Stimulated activated CD4-positive, alpha-beta T cell treated with anti-CD3 and anti-CD28 coated beads, Interleukin-15, amount 100 ng/mL, for 1 hour (primary cell): ENCODE data around the gene SLC9A3.
"Not testable (repeated sequence)": the region's sequence is repeated elsewhere in the genome, so short reads cannot be mapped to it uniquely, and the experiment has no call there.

Experiments
- DNase-seq, 2 donors: peaks; one replicate each; pipeline ENCODE4 v3.0.0-alpha.2; 2020; ENCODE audit warnings: low read depth in 1 of 2, low spot score in 1 of 2

Gene SLC9A3

GRCh38 chr5:477247-477646 lies 47.0 kb downstream of the SLC9A3 start:
- no peak for DNase-seq

GRCh38 chr5:476814-477175 lies 47.5 kb downstream of the SLC9A3 start:
- DNase-seq, result no peak

DNA sequence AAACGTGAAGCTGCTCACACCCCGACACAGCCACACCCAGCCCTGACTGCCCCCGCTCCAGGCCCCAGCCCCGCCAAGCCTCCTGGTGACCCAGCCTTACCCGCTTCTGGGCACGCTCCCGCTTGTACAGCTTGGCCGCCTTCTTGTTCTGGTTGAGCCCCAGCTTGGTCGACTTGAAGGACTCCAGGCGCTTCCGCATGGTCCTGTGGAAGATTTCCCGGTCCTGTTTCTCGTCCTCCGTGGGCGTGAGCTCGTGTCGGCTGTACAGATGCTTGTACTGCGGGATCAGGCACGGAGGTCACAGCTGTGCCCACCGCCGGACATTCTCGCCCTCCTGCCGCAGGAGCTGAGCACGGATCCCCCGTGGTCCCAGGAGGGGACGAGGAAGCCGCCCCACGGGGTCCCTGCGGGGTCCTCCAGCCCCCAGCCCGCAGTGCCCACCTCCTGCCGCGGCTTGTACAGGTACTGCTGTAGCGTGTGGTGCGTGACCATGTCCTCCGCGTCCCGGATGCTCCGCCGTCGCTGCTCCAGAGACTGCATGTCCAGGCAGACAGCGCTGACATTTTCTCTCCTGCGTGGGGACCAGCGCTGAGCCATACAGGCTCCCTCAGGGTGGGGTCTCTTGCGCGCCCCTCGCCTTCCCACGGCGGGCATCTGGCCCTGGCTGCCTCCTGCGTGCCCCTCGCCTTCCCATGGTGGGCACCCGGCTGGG lies 48.0 kb downstream of the SLC9A3 start:
- DNase-seq, result no peak

DNA sequence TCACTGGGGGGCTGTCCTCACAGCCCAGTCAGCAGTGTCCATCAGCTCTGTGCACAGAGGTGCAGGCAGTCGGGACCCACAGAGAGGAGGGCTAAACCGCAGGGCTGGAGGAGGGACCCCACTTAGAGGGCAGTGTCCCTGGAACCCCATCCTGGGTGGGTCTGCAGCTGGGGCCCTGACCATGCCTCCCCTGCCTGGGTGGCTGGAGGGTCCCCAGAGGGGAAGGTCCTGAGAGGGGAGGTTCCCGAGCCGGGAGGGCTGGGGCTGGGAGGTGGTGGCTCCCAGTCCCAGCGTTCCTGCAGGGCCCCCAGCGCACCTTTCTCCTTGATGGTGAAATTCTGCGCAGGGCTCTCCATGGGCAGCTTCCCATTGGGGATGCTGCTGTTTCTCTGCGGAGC lies 48.5 kb downstream of the SLC9A3 start:
- DNase-seq, result no peak

DNA sequence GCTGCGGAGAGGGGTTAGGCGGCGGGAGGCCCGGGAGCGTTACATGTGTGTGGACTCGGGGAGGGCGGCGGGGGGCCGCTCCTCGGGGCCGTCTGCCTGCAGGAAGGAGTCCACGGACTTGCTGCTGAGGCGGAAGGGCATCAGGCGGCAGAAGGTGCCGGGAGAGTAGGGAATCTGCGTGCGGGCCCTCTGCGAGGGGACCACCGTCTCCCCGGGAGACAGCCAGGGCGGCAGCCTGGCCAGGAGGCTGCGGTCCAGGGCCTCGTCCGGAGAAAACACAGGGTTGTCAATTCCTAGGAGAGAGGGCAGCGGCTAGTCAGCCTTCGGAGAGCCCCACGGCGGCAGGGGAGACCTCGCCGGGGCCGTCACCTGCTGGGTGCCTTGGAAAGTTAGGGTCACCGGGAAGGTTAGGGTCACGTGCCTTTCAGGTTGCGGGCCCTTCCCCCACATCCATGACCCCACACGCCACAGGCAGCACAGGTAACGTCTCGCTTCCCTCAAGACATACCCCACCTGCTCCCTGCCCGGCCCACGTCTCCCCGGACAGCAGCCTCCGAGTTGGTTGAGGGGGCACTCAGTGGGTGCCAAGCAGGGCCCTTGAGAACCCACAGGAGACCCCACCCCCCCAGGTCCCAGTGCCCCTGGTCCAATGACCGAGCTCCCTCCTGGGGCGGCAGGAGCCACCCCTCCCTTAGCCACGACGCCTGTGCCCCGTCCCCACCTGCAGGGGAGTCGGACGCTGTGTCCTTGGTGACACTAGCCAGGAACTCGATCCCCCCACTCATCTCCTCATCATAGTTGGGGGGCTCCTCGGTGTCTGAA lies 49.2 kb downstream of the SLC9A3 start:
- no peak for DNase-seq

- not testable (repeated sequence) for DNase-seq
Measured at GRCh38 chr5:474232-474839, 49.9 kb downstream of the SLC9A3 start.

- no peak for DNase-seq
Measured at GRCh38 chr5:473551-474192, 50.6 kb downstream of the SLC9A3 start.

GRCh38 chr5:472656-473550 lies 51.3 kb downstream of the SLC9A3 start:
- DNase-seq, result peak; percentile 80 to 90

DNA sequence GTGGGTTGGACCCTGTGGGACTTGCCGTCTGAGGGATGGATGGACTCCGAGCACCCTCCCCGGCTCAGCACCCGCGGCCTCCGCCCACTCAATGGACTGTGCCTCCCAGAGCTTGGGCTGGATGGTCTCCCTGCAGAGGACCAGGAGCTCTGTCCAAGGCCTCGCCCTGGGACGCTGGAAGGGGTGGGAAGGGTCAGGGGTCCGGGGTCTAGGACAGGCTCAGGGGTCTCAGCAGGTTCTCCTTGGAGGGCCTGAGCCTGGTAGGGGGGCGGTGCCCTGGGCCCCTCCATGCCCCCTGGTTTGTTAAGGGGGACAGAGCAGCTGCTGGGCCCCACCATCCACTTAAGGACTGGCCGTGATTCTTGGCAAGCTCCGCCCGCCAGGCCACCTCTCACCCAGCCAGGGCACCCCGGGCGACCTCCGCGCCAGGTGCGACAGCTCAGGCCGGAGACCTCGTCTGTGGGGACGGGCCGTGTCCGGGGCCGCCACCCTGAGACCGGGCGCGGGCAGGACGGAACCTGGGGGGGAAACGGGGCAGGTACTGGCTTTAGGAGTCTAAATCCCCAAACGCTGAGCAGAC lies 52.1 kb downstream of the SLC9A3 start:
- DNase-seq, result no peak

DNA sequence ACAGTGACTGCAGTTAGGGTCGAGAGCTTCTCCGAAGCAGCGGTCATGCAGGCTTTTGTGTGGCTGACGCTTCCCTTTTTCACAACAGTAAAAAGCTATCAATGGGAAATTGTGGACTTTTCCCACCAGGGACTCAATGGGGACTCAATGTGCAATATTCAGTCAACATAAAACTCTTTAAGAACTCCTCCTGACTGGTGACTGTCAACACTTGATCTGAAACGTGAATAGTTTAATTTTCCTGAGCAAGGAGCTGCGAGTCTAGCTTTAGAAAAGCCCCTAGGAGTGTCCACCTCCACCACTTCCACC lies 52.5 kb downstream of the SLC9A3 start:
- no peak for DNase-seq

- DNase-seq, result no peak
Measured at GRCh38 chr5:470961-471749, 53.1 kb downstream of the SLC9A3 start.

DNA sequence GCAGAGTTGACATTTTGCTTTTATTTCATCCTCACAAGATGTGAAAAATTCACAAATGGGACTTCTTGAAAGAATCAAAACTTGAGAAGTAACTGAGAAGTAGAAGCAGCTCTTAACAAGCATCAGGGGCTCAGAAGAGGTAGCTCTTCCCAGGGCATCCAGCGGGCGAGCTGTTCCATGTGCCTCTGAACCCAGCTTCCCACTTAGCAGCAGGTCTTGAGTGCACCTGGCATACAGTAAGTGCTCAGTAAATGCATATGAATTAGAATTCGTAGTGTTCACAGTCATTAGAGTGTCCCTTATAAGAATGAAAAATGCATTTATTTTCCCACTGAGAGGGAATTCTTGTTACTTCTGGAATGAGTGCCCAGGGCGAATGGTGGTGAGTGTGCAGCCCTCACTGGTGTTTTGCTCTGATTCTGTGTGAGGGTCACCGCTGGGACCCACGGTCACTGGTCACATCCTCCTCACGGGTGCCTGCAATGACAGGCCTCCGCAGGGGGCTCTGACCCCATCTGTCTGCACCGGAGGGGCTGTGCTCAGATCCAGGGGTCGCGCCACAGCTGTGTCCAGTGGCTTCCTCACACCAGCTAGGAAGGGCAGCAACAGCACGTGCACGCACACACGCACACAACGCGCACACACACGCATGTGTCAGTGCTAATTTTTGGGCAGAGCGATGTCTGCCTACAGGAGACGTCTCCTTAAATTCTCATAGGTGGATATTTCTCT lies 54.3 kb downstream of the SLC9A3 start:
- DNase-seq, result no peak

GRCh38 chr5:468401-468800 lies 55.8 kb downstream of the SLC9A3 start:
- DNase-seq, result no peak

GRCh38 chr5:466661-467310 lies 57.5 kb downstream of the SLC9A3 start:
- DNase-seq, result no peak

- DNase-seq, result no peak
Measured at GRCh38 chr5:465591-466403, 58.5 kb downstream of the SLC9A3 start.

DNA sequence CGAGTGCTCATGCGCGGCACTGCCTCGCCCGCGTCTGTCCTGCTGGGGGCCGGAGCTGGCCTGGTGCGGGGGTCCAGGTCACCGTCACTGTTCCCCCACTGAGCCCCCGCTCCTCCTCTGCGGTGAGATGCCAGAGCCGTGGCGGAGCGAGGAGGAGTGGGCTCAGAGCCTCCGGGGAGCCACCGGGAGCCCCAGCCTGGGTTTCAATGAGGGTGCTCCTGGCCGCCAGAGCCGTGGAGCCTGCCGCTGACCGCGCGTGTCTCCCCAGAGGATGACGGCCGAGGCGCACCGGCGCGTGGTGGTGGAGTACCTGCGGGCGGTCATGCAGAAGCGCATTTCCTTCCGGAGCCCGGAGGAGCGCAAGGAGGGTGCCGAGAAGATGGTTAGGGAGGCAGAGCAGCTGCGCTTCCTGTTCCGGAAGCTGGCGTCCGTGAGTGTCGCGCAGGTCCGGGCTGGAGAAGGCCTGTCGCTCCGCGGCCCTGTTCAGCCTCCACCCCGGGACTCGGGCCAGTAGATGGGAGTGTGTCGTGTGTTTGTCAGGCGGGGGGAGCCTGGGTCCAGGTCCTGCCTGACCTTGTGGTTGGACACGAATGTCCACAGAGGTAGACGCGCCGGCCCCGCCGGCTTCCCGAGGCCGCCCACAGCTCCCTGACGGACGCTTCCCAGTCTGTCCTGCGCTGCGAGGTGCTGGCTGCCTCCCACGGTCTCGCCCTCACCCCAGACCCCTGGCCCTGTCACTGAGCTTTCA lies 59.2 kb downstream of the SLC9A3 start:
- no peak for DNase-seq

DNA sequence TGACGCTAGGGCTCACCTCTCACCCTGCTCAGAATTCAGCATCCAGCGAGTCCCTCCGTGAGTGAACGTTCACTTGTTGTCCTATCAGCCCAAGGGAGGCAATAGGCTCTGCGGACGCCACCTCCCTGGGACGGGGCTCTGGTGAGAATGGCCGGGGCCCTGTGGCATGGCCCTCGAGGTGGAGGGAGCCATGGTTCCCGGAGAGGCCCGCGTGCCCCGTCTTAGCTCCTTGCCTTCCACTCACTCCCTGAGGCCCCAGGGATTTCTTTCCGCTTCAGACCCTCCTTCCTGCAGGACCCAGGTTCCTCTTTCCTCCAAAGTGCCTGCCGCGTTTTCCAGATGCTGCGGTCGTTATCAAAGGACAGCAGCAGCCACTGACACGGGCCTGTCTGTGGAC lies 59.8 kb downstream of the SLC9A3 start:
- DNase-seq, result no peak
